ENCODE results near the gene PAX3.

DNA sequence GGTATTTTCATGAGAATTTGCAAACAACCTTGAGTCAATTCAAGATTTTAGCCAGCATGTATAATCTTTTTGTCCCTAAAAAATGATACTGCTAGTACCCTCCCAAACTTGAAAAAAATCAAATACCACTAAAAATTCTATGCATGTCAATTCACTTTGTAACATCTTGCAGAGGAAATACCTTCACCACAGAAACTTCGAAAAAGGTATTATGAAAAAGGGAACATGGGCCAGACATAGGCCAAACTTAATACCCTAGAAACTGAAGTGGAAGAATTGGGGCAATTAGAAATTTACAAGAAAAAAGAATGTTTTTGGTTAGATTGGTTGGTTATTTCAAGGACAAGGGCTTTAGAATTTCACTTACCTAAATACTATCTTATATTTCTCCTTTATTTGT, 48.5 kb downstream of the PAX3 start:
- TF ChIP-seq EZH2 (IDR thresholded peaks at IDR 0.05; ENCODE audit: insufficient read depth, poor library complexity, severe bottlenecking) (no peak), EZH2phosphoT487 (IDR thresholded peaks at IDR 0.05; ENCODE audit: insufficient read depth, low read depth) (no peak)
